ENCODE measurements around the gene PLOD1. TPM values are rescaled to one million over a fixed set of nuclear protein-coding genes. Genes with fewer than 3 reads are reported as not detected.

Gene PLOD1
- total RNA-seq, 1 experiment from 2014 or later, result 64.1 TPM

- no peak for TF ChIP-seq CTCF (conservative IDR thresholded peaks at IDR 0.05)
- TF ChIP-seq EZH2 (IDR thresholded peaks at IDR 0.05; ENCODE audit: low read depth), result no peak
- ChIA-PET POLR2A (ENCODE audit: unreplicated experiment) (interaction anchor here (0.5 to 0.9 kb wide), 6 partner anchors 8 to 144 kb away, joined by 3 to 7 read pairs (median 4); no protein-coding TSS in a partner anchor), CTCF (interaction anchor here (2.0 kb wide), 1 partner anchor 143 kb away, joined by 6 read pairs; no protein-coding TSS in a partner anchor)
- intact Hi-C loops (cut with micrococcal nuclease; ENCODE audit: unreplicated experiment), result loop anchor here (5.0 kb wide), 2 partner anchors 49 to 144 kb away; partner anchors contain the start of gene PLOD1
- BruUV-seq (replicated peaks), result TSS peak; percentile 83
- DNase-seq, result peak; percentile 41 to 78
- peak overlapping the region; percentile 85 for H3K4me3 ChIP-seq
- H3K27me3 ChIP-seq (ENCODE audit: insufficient read depth, low read depth), result no peaks in the 10 kb centered on the region
- peaks cover 4% of the 10 kb centered on the region; the same call in 1 of the 2 replicates for H4K20me1 ChIP-seq (ENCODE audit: insufficient read depth)
- H3K27ac ChIP-seq, result no peak overlapping the region
- no peaks in the 10 kb centered on the region for H3K9me2 ChIP-seq (ENCODE audit: insufficient read depth)
- peaks cover 48% of the 10 kb centered on the region for H3K79me2 ChIP-seq (ENCODE audit: low read depth)
- H3K36me3 ChIP-seq (ENCODE audit: low read depth), result no peaks in the 10 kb centered on the region
- H2AFZ ChIP-seq, result no peak overlapping the region
- H3K4me1 ChIP-seq (replicated peaks; ENCODE audit: insufficient read depth), result peaks cover 29% of the 10 kb centered on the region
- peak overlapping the region; percentile 87 for H3K4me2 ChIP-seq
- H3F3A ChIP-seq (ENCODE audit: insufficient read depth, low read depth), result peaks cover 24% of the 10 kb centered on the region; the same call in 1 of the 2 replicates
- no peaks in the 10 kb centered on the region for H3K9me3 ChIP-seq (ENCODE audit: insufficient read depth, low read depth)
Measured at GRCh38 chr1:11981378-11982009, 47.0 kb downstream of the PLOD1 start.

GRCh38 chr1:11982010-11982392 lies 47.5 kb downstream of the PLOD1 start:
- peak overlapping the region; percentile 85; the same call in 1 of the 2 replicates for H3K4me3 ChIP-seq

More at GRCh38 chr1:11982010-11982392, 47.5 kb downstream of the PLOD1 start:
- Histone ChIP-seq H3K27ac (no peak overlapping the region), H3K4me1 (replicated peaks; ENCODE audit: insufficient read depth) (peaks cover 29% of the 10 kb centered on the region), H3F3A (ENCODE audit: insufficient read depth, low read depth) (peaks cover 24% of the 10 kb centered on the region; the same call in 1 of the 2 replicates), H3K79me2 (ENCODE audit: low read depth) (peaks cover 48% of the 10 kb centered on the region), H3K36me3 (ENCODE audit: low read depth) (no peaks in the 10 kb centered on the region), H2AFZ (no peak overlapping the region), H3K9me3 (ENCODE audit: insufficient read depth, low read depth) (no peaks in the 10 kb centered on the region), H3K4me2 (peak overlapping the region; percentile 87), H3K9me2 (ENCODE audit: insufficient read depth) (no peaks in the 10 kb centered on the region), H3K27me3 (ENCODE audit: insufficient read depth, low read depth) (no peaks in the 10 kb centered on the region), H4K20me1 (ENCODE audit: insufficient read depth) (peaks cover 4% of the 10 kb centered on the region; the same call in 1 of the 2 replicates)
- peak; percentile 57; the same call in 1 of the 2 replicates for TF ChIP-seq CTCF (conservative IDR thresholded peaks at IDR 0.05)
- no peak for TF ChIP-seq EZH2 (IDR thresholded peaks at IDR 0.05; ENCODE audit: low read depth)
- peak; percentile 29 to 58 for DNase-seq
- intact Hi-C loops (cut with micrococcal nuclease; ENCODE audit: unreplicated experiment), result loop anchor here (5.0 kb wide), 2 partner anchors 50 to 145 kb away; partner anchors contain the start of gene PLOD1
- POLR2A ChIA-PET (ENCODE audit: unreplicated experiment), result interaction anchor here (0.5 to 0.9 kb wide), 4 partner anchors 8 to 144 kb away, joined by 3 to 7 read pairs (median 4); no protein-coding TSS in a partner anchor
- no TSS peak for BruUV-seq (replicated peaks)
- CTCF ChIA-PET, result interaction anchor here (2.0 kb wide), 1 partner anchor 143 kb away, joined by 6 read pairs; no protein-coding TSS in a partner anchor
